Epithelial cell of alveolus of lung (primary cell): ENCODE measurements around the gene NBPF12. TPM values are rescaled to one million over a fixed set of nuclear protein-coding genes. Genes with fewer than 3 reads are reported as not detected.

Experiments
- total RNA-seq: library from RNA; depleted of rRNA; stranded (reverse); fragments of >200 nt; gene quantifications from 2 replicates; pipeline ENCODE4 v1.2.1, GENCODE V29; 2015

Gene NBPF12
- 1.7 and 3.4 TPM in 2 replicates for total RNA-seq

GRCh38 chr1:146938242-146938902 lies at the start of gene NBPF12:
Gene NBPF12 (plus strand): TSS chr1:146938324. CDS start chr1:146960144, 21,820 bp downstream.

Other genes with a start within 250 kb of the NBPF12 start
- 10.5 and 14.1 TPM in 2 replicates for gene PRKAB2, start 234.1 kb downstream of the NBPF12 start, total RNA-seq